Cardiac septum (tissue), 1 donor: ENCODE results near the gene NDRG4. TPM values are rescaled to one million over a fixed set of nuclear protein-coding genes. Genes with fewer than 3 reads are reported as not detected.
A peak's percentile ranks its signal among the peaks of the same experiment; 100 is the strongest.

ENCODE experiments used
- DNase-seq: peaks from one replicate; pipeline ENCODE4 v3.0.0-alpha.2; 2020; ENCODE audit warnings: low spot score
- intact Hi-C: fragments of 100-400 bp; cut with DNase I; formaldehyde crosslinking; loops from one replicate; pipeline ENCODE4 v1.14.0; 2022
- total RNA-seq: library from RNA; stranded (reverse); fragmentation: NEBNext Ultra II Directional; extraction: Animal tissue kit (Norgen Biotek cat#: 25700); gene quantifications from one replicate; pipeline ENCODE4 v1.2.1, GENCODE V29; 2021
- donor health status: DM: no; HTN: no; CAD: no.

The NDRG4 gene
- total RNA-seq, 1 donor from 2014 or later, result 607 TPM

DNA sequence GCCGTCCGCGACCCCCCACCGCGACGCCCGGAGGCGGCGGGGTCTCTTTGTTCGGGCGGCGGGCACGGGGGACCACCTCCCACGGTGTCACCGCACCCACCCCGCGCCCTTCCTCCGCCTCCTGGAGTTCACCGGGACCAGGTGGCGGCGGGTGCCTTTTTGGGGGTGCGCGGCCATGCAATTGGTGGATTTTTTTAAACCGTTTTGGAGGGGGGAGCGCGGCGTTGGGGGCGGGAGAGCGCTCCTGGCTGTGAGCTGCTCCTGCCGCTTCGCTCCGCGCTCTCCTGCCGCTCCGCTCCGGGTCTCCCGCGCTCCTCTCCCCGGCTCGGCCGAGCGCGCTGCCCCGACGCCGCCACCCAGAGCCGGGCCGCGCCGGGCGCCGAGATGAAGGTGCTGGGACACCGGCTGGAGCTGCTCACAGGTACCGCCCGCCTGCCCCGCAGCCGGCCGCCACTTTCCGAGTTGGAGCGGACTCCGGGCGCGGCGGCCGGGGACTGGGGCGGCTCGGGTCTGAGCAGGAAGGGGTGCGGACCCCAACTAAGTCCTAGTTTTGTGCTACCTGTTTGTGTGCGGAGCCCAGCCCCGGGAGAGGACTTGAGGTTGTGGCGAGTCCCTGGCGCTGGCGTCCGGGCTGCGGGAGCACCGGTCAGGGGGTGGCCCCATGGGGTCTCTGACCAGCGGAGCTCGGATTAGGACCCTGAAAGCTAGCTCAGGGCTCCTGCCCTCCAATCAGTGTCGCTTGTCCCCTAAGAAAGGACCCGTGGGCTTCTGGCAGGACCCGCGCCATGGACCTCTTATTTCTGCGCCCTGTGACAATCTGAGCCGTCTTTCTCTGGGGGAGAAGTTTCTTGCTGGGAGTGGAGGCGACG is 35.7 kb upstream of the NDRG4 start:
- intact Hi-C loops, result loop anchor here (2.0 kb wide), 1 partner anchor 45 kb away; no protein-coding TSS in a partner anchor
- no peak for DNase-seq

DNA sequence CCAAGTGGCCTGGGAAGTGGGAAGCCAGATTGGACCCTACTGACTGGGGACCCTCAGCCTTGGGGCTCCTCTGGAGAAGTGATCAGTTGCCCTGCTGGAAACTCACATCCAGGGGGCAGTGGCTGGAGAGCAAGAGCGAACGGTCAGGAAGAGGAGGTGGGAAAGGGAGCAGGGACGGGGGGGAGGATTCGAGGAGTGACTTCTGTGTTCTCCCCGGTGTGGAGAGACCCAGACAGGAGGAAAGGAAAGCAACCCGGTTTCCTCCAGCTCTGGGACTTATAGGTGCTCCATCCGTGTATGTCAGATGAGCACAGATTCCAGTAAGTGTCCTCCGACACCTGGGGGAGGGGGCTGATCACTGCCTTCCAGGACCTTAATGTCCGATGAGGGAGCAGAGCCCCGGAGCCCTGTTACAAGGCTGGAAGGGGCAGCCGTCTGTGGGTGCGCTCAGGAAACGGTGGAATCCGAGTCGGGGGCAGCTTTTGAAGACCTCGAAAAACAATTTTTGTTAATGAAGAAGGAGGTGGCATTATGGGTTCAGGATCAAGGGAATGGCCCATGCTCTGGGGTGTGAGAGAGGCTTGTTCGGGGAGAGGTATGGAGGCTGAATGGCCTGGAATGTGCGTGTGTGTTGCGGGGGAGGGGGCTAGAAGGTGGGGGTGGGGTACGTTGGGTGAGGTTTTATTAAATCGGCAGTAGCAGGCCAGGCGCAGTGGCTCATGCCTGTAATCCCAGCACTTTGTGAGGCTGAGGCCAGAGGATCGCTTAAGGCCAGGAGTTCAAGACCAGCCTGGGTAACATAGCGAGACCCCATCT is 34.8 kb upstream of the NDRG4 start:
- no peak for DNase-seq
- intact Hi-C loops, result loop anchor here (2.0 to 5.0 kb wide), 2 partner anchors 46 to 73 kb away; partner anchors contain the start of gene GINS3

- intact Hi-C loops, result loop anchor here (2.0 to 5.0 kb wide), 2 partner anchors 47 to 74 kb away; partner anchors contain the start of gene GINS3
- DNase-seq, result peak; percentile 72
Measured at GRCh38 chr16:58465817-58466216, 34.1 kb upstream of the NDRG4 start.

- intact Hi-C loops, result loop anchor here (5.0 kb wide), 1 partner anchor 74 kb away; the partner anchor contains the start of gene GINS3
- DNase-seq, result peak; percentile 72
Measured at GRCh38 chr16:58466396-58466795, 33.5 kb upstream of the NDRG4 start.

- DNase-seq, result no peak
- intact Hi-C loops, result loop anchor here (5.0 kb wide), 1 partner anchor 76 kb away; the partner anchor contains the start of gene GINS3
Measured at GRCh38 chr16:58467905-58468304, 32.0 kb upstream of the NDRG4 start.

DNA sequence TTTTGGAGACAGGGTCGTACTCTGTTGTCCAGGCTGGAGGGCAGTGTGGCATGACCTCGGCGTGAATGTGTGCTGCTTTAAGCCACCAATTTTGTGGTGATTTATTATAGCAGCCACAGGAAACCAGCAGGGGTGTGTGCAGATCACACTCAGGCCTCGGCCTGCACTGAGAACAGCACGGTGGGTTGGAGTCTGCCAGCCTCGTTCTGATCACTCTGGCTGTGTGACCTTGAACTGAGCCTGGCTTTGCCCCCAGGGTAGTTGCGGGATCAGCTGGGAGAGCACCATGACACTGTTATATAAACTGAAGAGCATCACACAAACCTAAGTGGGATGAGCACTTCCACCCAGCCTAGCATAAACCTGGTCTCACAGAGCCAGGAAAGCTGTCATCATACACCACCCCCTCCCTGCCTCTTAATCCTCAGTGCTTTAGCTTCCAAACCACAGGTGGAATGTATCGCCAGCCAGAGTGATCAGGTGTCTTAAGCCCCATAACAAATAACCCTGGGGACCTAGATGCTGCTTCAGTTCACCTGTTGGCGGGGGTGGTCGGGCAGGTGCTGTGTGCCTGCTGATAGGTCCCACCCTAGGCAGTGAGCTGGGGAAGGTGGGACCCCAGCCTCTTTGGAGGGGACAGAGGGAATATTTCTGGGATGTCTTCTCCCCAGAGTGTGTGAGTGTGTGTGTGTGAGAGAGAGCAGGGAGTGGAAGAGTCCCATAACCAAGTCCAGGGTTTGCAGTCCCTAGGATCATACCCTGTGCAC is 28.6 kb upstream of the NDRG4 start:
- DNase-seq, result no peak
- intact Hi-C loops, result no loop called here

DNA sequence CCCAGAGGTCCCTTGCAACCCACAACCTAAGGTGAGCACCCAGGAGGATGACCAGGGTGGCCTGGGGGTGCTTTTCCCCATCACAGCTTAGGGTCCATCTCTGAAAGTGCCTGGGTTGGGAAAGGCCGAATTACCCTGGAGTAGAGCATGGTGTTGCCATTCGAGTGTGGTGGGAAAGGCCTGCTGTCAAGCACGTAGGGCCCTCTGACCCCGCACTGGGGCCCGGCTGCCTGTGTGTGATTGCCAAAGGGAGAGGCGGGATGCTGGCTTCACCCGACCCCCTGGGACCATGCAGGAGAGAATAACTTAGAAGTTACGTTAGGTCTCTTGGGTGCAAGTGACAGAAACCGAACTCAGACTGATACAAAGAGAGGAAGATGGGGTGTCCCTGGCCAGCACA is 27.7 kb upstream of the NDRG4 start:
- intact Hi-C loops, result no loop called here
- no peak for DNase-seq

DNA sequence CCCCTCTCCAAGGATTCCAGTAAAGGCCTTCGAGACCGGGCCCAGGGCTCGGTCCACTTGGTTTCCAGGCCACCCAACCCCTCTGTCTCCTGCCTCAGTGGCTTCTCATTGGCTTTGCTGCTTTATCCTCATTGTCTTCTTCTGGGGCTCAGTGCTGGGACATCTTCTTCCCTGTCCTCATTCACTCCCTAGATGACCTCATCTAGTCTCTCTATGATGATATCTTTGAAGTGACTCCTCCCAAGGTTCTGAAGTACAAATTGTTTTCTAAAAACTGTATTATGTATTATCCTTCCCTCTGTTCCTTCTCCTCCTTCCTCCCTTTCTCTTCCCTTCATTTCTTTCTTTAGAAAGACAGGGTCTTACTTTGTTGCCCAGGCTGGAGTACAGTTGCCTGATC is 27.1 kb upstream of the NDRG4 start:
- no peak for DNase-seq
- intact Hi-C loops, result no loop called here

DNA sequence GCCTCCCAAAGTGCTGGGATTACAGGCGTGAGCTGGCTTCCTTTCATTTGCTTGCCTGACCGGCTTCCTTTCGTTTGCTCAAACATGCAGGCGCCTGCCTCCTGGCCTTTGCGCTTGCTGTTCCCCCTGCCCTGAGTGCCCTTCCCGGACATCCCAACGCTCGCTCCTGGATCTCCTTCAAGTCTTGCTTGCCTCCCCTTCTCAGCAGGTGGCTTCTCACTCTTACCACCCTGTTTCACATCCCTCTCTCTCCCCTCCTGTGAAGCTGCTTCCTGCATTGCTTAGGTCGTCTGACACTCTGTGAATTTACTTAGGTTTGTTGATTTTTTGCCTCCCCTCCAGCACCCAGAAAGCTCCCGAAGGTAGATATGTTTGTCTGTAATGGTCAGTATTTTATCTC is 25.6 kb upstream of the NDRG4 start:
- DNase-seq, result no peak
- intact Hi-C loops, result no loop called here

- intact Hi-C loops, result no loop called here
- no peak for DNase-seq
Measured at GRCh38 chr16:58475091-58475619, 24.8 kb upstream of the NDRG4 start.

DNA sequence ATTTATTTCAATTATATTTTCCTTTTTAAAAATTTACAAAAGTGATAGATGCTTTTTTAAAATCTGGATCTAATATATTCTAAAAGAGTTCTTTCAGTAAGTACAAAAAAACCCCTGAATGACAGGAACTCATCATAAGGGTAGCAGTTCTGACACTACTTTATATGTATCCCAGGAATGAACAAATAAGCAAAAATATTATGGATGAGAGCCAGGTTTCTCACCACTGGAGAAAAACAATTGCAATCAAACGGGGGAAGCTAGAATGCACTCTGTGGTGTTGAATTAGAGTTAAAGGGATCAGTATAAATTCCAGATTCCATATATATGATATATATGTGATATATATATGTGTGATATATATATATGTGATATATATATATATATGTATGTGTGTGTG is 23.2 kb upstream of the NDRG4 start:
- intact Hi-C loops, result no loop called here
- no peak for DNase-seq

- intact Hi-C loops, result no loop called here
- no peak for DNase-seq
Measured at GRCh38 chr16:58478427-58478826, 21.5 kb upstream of the NDRG4 start.

DNA sequence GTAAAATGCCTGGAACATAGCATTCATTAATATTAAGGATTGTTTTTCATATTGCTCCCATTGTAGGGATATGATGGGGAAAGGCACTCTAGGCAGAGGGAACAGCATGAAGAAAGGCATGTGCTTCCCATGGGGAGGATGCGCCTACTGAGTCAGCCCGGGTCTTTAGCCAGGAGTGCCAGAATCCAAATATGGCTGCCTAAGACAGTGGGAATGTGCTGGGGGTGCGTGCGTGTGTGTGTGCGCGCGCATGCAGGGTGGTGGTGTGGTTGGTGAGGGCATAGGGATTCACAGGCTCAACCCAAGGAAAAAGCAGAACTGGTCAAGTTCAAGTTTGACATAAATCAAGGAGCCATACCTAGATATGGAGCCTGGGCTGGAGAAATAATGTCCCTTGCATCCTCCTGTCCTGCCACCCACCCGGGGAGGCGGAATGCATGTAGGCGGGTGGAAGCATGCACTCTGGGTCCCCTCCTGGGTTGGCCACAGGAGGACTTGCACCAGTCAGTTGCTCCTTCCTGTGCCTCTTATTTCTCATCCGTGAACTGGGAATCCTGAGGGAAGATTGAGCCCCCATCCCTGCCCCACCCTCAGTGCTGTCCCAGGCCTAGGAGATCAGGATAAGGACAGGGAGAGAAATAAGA is 18.6 kb upstream of the NDRG4 start:
- intact Hi-C loops, result no loop called here
- DNase-seq, result no peak

GRCh38 chr16:58481931-58482330 is 18.0 kb upstream of the NDRG4 start:
- intact Hi-C loops, result no loop called here

GRCh38 chr16:58485184-58485887 is 14.6 kb upstream of the NDRG4 start:
- DNase-seq, result no peak
- intact Hi-C loops, result no loop called here

More at GRCh38 chr16:58481931-58482330, 18.0 kb upstream of the NDRG4 start:
- DNase-seq, result no peak

- intact Hi-C loops, result loop anchor here (2.0 kb wide), 1 partner anchor 151 kb away; no protein-coding TSS in a partner anchor
- DNase-seq, result peak; percentile 93
Measured at GRCh38 chr16:58487566-58488351, 12.2 kb upstream of the NDRG4 start.

GRCh38 chr16:58488531-58488930 is 11.4 kb upstream of the NDRG4 start:
- no peak for DNase-seq
- intact Hi-C loops, result no loop called here
